NCI-H2081 (cell line): Measurements from ENCODE around the gene TASP1.

Experiments
- DNase-seq, 2 experiments: peaks; one replicate each; lab custom pipeline; 2025; lab: John Stamatoyannopoulos, UW

TASP1 gene

GRCh38 chr20:13342469-13343242 lies 296.1 kb downstream of the TASP1 start:
- DNase-seq = no peak

- no peak for DNase-seq
These were observed 296.9 kb downstream of the TASP1 start for GRCh38 chr20:13341737-13342393.

- no peak for DNase-seq
These were observed 298.6 kb downstream of the TASP1 start for GRCh38 chr20:13340088-13340487.
